Tibial nerve (tissue), 4 donors: ENCODE measurements around the gene GSTK1. TPM values are rescaled to one million over a fixed set of nuclear protein-coding genes. Genes with fewer than 3 reads are reported as not detected.

Experiments used
- DNase-seq, 2 donors: peaks; one replicate each; pipeline ENCODE4 v3.0.0-alpha.2; 2019; ENCODE audit warnings: low spot score in 2 of 2
- H3K27ac ChIP-seq, 4 donors: fragments of 200-600 bp; sonication (generic) in 3 of 4; one replicate each; pipeline ENCODE4 v1.5.1; 2017 to 2019; ENCODE audit warnings: mild to moderate bottlenecking in 1 of 4
- H3K27me3 ChIP-seq, 2 donors: fragments of 200-600 bp; sonication (generic) in 1 of 2; one replicate each; pipeline versions ENCODE4 v1.5.1 to v1.6.0; 2017 to 2019
- H3K36me3 ChIP-seq, 3 donors: fragments of 200-600 bp; sonication (generic); one replicate each; pipeline ENCODE4 v1.5.1; 2018 to 2019
- H3K4me1 ChIP-seq, 4 donors: fragments of 200-600 bp; sonication (generic) in 3 of 4; one replicate each; pipeline ENCODE4 v1.5.1; 2017 to 2019
- H3K4me3 ChIP-seq, 4 donors: fragments of 200-600 bp; sonication (generic) in 3 of 4; one replicate each; pipeline ENCODE4 v1.5.1; 2017 to 2019; ENCODE audit warnings: mild to moderate bottlenecking in 1 of 4, moderate library complexity in 1 of 4
- H3K9me3 ChIP-seq, 4 donors: fragments of 200-600 bp; sonication (generic) in 3 of 4; one replicate each; pipeline ENCODE4 v1.5.1; 2017 to 2019
- CTCF ChIP-seq, 5 experiments: fragments of 200-600 bp in 3 of 5; fragments of 450-650 bp in 2 of 5; sonication (generic) in 3 of 5; IDR thresholded peaks; one replicate each; pipeline ENCODE4 v1.5.1; 2016 to 2019; ENCODE audit warnings: antibody characterized with exemption in 5 of 5, mild to moderate bottlenecking in 3 of 5, moderate library complexity in 2 of 5
- EP300 ChIP-seq, 2 donors: sonication (generic); formaldehyde crosslinking; IDR thresholded peaks; one replicate each; pipeline ENCODE4 v1.6.1; 2017; ENCODE audit warnings: antibody characterized with exemption in 2 of 2, mild to moderate bottlenecking in 1 of 2
- POLR2A ChIP-seq, 2 donors: fragments of 450-650 bp; IDR thresholded peaks; one replicate each; pipeline ENCODE4 v1.6.1; 2017; ENCODE audit warnings: antibody characterized with exemption in 2 of 2, mild to moderate bottlenecking in 2 of 2, moderate library complexity in 2 of 2
- WGBS, 2 donors: methylation state at CpG; one replicate each; pipeline ENCODE4 v1.1.5; 2018; 5-methylcytosine and 5-hydroxymethylcytosine counted together
- total RNA-seq, 4 donors: library from RNA; depleted of rRNA; stranded (reverse); fragments of >200 nt; gene quantifications; one replicate each; pipeline ENCODE4 v1.1.0, GENCODE V29; 2016

GSTK1 gene
- total RNA-seq, 4 donors from 2014 or later = 149 to 202 (median 161) TPM

DNA sequence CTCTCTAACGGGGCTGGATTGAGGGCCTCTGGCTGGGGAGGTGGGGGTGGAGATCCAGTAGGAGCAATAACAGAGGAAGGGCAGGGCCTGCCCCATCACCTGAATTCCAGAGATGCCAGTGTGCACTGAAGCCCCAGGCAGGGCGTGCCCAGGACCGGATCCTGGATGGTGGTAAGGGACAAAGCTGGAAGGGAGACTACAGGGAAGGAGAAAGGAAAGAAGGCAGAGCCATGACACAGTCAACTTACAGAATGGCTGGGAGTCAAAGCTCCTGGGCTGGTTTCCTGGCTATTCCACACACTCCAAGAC, 22.2 kb downstream of the GSTK1 start:
- H3K9me3 ChIP-seq = no peaks in the 10 kb centered on the region
- TF ChIP-seq EP300 (IDR thresholded peaks at IDR 0.05) (no peak), POLR2A (IDR thresholded peaks at IDR 0.05) (no peak), CTCF (IDR thresholded peaks at IDR 0.05) (no peak)
- peak overlapping the region; percentile 10 to 95 (median 78) for H3K27ac ChIP-seq
- no peaks in the 10 kb centered on the region for H3K27me3 ChIP-seq
- no peaks in the 10 kb centered on the region for H3K36me3 ChIP-seq
- peaks cover 0 to 72% (median 34%) of the 10 kb centered on the region in 4 donors for H3K4me1 ChIP-seq
- H3K4me3 ChIP-seq = peak overlapping the region in 1 of 4 donors; percentile 20
- no peak for DNase-seq
- 47 to 59% methylated on average over 3 of the region's 3 CpGs for WGBS, 2 donors

DNA sequence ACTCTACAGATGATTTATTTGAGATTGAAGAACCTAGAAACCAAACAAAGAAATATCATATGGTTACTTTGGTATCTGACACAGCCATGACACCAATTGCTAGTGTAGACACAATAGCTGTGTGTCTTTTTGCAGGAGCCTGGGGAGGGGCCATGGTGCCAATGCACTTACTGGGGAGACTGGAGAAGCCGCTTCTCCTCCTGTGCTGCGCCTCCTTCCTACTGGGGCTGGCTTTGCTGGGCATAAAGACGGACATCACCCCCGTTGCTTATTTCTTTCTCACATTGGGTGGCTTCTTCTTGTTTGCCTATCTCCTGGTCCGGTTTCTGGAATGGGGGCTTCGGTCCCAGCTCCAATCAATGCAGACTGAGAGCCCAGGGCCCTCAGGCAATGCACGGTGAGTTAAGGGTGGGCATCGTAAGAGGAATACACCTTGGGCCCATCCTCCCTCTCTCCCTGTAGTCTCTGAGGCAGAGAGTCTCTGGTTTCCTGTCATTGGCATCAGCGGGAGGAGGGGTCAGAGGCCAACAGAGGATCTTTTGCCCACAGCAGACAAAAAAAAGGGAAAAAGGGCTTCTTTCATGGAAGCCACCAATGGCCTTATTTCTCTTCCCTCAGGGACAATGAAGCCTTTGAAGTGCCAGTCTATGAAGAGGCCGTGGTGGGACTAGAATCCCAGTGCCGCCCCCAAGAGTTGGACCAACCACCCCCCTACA, 22.7 kb downstream of the GSTK1 start:
- Histone ChIP-seq H3K9me3 (no peaks in the 10 kb centered on the region), H3K4me3 (no peak overlapping the region), H3K4me1 (peaks cover 0 to 72% (median 36%) of the 10 kb centered on the region in 4 donors), H3K36me3 (no peaks in the 10 kb centered on the region), H3K27ac (peak overlapping the region; percentile 32 to 95 (median 78)), H3K27me3 (no peaks in the 10 kb centered on the region)
- WGBS, 2 donors = 66 to 75% methylated on average over 11 of the region's 11 CpGs
- TF ChIP-seq POLR2A (IDR thresholded peaks at IDR 0.05) (no peak), EP300 (IDR thresholded peaks at IDR 0.05) (no peak), CTCF (IDR thresholded peaks at IDR 0.05) (no peak)
- DNase-seq = no peak

DNA sequence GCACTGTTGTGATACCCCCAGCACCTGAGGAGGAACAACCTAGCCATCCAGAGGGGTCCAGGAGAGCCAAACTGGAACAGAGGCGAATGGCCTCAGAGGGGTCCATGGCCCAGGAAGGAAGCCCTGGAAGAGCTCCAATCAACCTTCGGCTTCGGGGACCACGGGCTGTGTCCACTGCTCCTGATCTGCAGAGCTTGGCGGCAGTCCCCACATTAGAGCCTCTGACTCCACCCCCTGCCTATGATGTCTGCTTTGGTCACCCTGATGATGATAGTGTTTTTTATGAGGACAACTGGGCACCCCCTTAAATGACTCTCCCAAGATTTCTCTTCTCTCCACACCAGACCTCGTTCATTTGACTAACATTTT, 23.3 kb downstream of the GSTK1 start:
- Histone ChIP-seq H3K27me3 (no peaks in the 10 kb centered on the region), H3K9me3 (no peaks in the 10 kb centered on the region), H3K4me1 (peaks cover 0 to 73% (median 37%) of the 10 kb centered on the region in 4 donors), H3K4me3 (no peak overlapping the region), H3K27ac (peak overlapping the region; percentile 32 to 95 (median 78)), H3K36me3 (no peaks in the 10 kb centered on the region)
- TF ChIP-seq CTCF (IDR thresholded peaks at IDR 0.05) = no peak
- TF ChIP-seq POLR2A (IDR thresholded peaks at IDR 0.05) = no peak
- no peak for TF ChIP-seq EP300 (IDR thresholded peaks at IDR 0.05)
- WGBS, 2 donors = 69 to 70% methylated on average over 6 of the region's 6 CpGs
- no peak for DNase-seq

DNA sequence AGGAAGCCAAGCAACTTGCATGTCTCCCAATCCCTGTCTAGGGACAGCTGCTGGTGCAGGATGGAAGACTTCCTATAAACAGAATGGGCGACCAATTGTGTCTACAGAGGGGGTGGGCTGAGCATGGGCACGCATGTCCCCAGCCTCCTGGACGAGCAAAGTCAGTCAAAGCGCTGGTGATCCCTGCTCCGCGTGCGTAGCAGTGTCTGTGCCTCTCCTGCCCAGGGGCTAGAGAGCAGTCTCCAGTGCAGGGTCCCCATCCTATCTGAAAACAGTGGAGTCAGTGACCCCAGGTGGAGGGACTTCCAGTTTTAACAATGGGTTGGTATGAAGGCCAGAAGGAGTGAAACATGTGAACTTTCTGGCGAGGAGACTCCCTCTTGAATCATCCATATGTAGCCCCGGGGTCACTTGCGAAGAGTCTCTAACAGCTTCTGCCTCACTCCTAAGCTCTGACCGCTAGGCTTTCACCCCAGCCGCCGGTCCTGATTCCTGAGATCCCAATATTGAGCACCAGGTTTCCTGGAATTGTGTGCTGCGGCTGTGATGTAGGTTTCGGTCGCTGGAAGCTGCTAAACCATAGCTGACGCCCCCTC, 24.2 kb downstream of the GSTK1 start:
- H3K27me3 ChIP-seq = no peaks in the 10 kb centered on the region
- H3K4me3 ChIP-seq = peak overlapping the region; percentile 58 to 90 (median 76)
- peak overlapping the region; percentile 33 to 95 (median 91) for H3K27ac ChIP-seq
- H3K4me1 ChIP-seq = peaks cover 0 to 73% (median 37%) of the 10 kb centered on the region in 4 donors
- H3K36me3 ChIP-seq = peaks cover 0 to 8% (median 4%) of the 10 kb centered on the region in 3 donors
- TF ChIP-seq CTCF (IDR thresholded peaks at IDR 0.05) (no peak), POLR2A (IDR thresholded peaks at IDR 0.05) (no peak), EP300 (IDR thresholded peaks at IDR 0.05) (no peak)
- 71 to 79% methylated on average over 17 of the region's 17 CpGs for WGBS, 2 donors
- no peak for DNase-seq
- H3K9me3 ChIP-seq = no peaks in the 10 kb centered on the region
